Hepatocyte (in vitro differentiated cells): Measurements from ENCODE around the gene PMEPA1. TPM values are rescaled to one million over a fixed set of nuclear protein-coding genes. Genes with fewer than 3 reads are reported as not detected.

Source experiments
- DNase-seq: peaks from one replicate; pipeline ENCODE4 v3.0.0-alpha.2; 2016; ENCODE audit warnings: low spot score
- H2AFZ ChIP-seq: fragments of 200-600 bp; sonication (generic); 2 replicates; pipeline ENCODE4 v1.6.0; 2016; ENCODE audit warnings: antibody characterized with exemption, mild to moderate bottlenecking
- H3K27ac ChIP-seq: fragments of 200-600 bp; sonication (generic); 2 replicates; pipeline ENCODE4 v1.5.1; 2016; ENCODE audit warnings: mild to moderate bottlenecking
- H3K27me3 ChIP-seq: fragments of 200-600 bp; sonication (generic); 2 replicates; pipeline ENCODE4 v1.6.1; 2016
- H3K36me3 ChIP-seq: fragments of 200-600 bp; sonication (generic); replicated peaks from 2 replicates; pipeline ENCODE4 v1.5.1; 2016; ENCODE audit warnings: low read depth; ENCODE audit not compliant: insufficient read depth
- H3K4me1 ChIP-seq: fragments of 200-600 bp; sonication (generic); 2 replicates; pipeline ENCODE4 v1.5.1; 2016; ENCODE audit warnings: mild to moderate bottlenecking, moderate library complexity; ENCODE audit not compliant: insufficient read depth
- H3K4me2 ChIP-seq: fragments of 200-600 bp; sonication (generic); 2 replicates; pipeline ENCODE4 v1.6.0; 2016
- H3K4me3 ChIP-seq: fragments of 200-600 bp; sonication (generic); 2 replicates; pipeline ENCODE4 v1.5.1; 2016; ENCODE audit warnings: mild to moderate bottlenecking
- H3K79me2 ChIP-seq: fragments of 200-600 bp; sonication (generic); 2 replicates; pipeline ENCODE4 v1.6.0; 2017; ENCODE audit warnings: mild to moderate bottlenecking
- H3K9me2 ChIP-seq: fragments of 200-600 bp; sonication (generic); replicated peaks from 2 replicates; pipeline ENCODE4 v1.6.0; 2017; ENCODE audit warnings: mild to moderate bottlenecking; ENCODE audit not compliant: insufficient read depth
- H3K9me3 ChIP-seq: fragments of 200-600 bp; sonication (generic); 2 replicates; pipeline ENCODE4 v1.5.1; 2016; ENCODE audit warnings: low read depth, mild to moderate bottlenecking
- H4K20me1 ChIP-seq: fragments of 200-600 bp; sonication (generic); 2 replicates; pipeline ENCODE4 v1.6.0; 2016; ENCODE audit warnings: mild to moderate bottlenecking; ENCODE audit not compliant: insufficient read depth, poor library complexity, severe bottlenecking
- CTCF ChIP-seq: fragments of 200-600 bp; sonication (generic); IDR thresholded peaks from 2 replicates; pipeline ENCODE4 v1.5.1; 2016; ENCODE audit warnings: antibody characterized with exemption, mild to moderate bottlenecking; ENCODE audit not compliant: poor library complexity
- EZH2 ChIP-seq: fragments of 200-600 bp; sonication (generic); IDR thresholded peaks from 2 replicates; pipeline ENCODE4 v1.6.1; 2016; ENCODE audit warnings: antibody characterized with exemption, mild to moderate bottlenecking, borderline replicate concordance
- EZH2phosphoT487 ChIP-seq: fragments of 200-600 bp; sonication (generic); IDR thresholded peaks from one replicate; pipeline ENCODE4 v1.6.1; 2018; ENCODE audit warnings: antibody characterized with exemption, mild to moderate bottlenecking, low read depth, moderate library complexity; ENCODE audit not compliant: unreplicated experiment, severe bottlenecking
- WGBS: methylation state at CpG from one replicate; pipeline ENCODE4 v1.1.6; 2016; ENCODE audit warnings: low lambda C conversion rate; ENCODE audit errors: missing lambda C conversion rate; 5-methylcytosine and 5-hydroxymethylcytosine counted together
- polyA plus RNA-seq: library from polyadenylated mRNA; unstranded; fragments of >200 nt; fragmentation: Nextera tagmentation; extraction: Ambion mirVana; gene quantifications from 2 replicates; pipeline ENCODE4 v1.2.1, GENCODE V29; 2016
- total RNA-seq: library from RNA; depleted of rRNA; stranded (reverse); fragments of >200 nt; gene quantifications from 2 replicates; pipeline ENCODE4 v1.2.3, GENCODE V29; 2014

The PMEPA1 gene
- total and polyA plus RNA-seq, 2 experiments from 2014 or later, result 6.8 to 40.3 TPM

GRCh38 chr20:57742507-57743181 lies 32.8 kb upstream of the PMEPA1 start:
- 66% methylated on average over 11 of the region's 11 CpGs for WGBS
- Histone ChIP-seq H3K9me2 (no peaks in the 10 kb centered on the region), H3K79me2 (no peaks in the 10 kb centered on the region), H3K27ac (no peak overlapping the region), H3K36me3 (no peaks in the 10 kb centered on the region), H4K20me1 (no peaks in the 10 kb centered on the region), H3K4me3 (no peak overlapping the region), H3K27me3 (no peaks in the 10 kb centered on the region), H3K9me3 (no peaks in the 10 kb centered on the region), H2AFZ (no peak overlapping the region), H3K4me1 (peaks cover 8% of the 10 kb centered on the region), H3K4me2 (no peak overlapping the region)
- TF ChIP-seq CTCF, result no peak
- TF ChIP-seq EZH2, result no peak
- no peak for TF ChIP-seq EZH2phosphoT487
- no peak for DNase-seq

DNA sequence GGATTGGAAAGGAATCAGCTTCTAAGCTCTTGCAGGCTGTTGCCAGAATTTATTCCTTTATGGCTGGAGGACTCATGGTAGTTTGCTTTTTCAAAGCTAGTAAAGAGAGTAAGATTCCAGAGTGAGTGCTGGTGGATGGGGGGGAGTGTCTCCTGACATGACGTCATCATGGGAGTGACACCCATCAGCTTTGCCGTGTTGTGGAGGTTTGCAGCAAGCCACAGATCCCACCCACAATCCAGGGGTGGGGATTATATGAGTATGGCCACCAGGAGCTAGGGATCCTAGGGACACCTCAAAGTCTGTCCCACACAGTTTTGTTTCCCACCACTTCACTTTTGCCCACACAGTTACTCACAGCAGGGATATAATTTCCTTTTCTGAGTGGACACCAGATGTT lies 28.7 kb upstream of the PMEPA1 start:
- H3K27me3 ChIP-seq, result no peaks in the 10 kb centered on the region
- H4K20me1 ChIP-seq, result no peaks in the 10 kb centered on the region
- H3K27ac ChIP-seq, result peak overlapping the region; percentile 77
- TF ChIP-seq CTCF (no peak), EZH2 (no peak), EZH2phosphoT487 (no peak)
- no peak overlapping the region for H3K4me3 ChIP-seq
- H3K4me2 ChIP-seq, result no peak overlapping the region
- H3K4me1 ChIP-seq, result peaks cover 3% of the 10 kb centered on the region
- H3K9me3 ChIP-seq, result no peaks in the 10 kb centered on the region
- no peaks in the 10 kb centered on the region for H3K79me2 ChIP-seq
- no peaks in the 10 kb centered on the region for H3K9me2 ChIP-seq
- peak; percentile 76 for DNase-seq
- H2AFZ ChIP-seq, result no peak overlapping the region
- H3K36me3 ChIP-seq, result no peaks in the 10 kb centered on the region
- 10% methylated on average over 2 of the region's 2 CpGs for WGBS

GRCh38 chr20:57738053-57738452 lies 28.2 kb upstream of the PMEPA1 start:
- H3K27ac ChIP-seq, result peak overlapping the region; percentile 77
- no peak for DNase-seq
- H3K4me3 ChIP-seq, result no peak overlapping the region
- no peaks in the 10 kb centered on the region for H3K9me2 ChIP-seq
- H3K4me1 ChIP-seq, result peaks cover 3% of the 10 kb centered on the region
- H3K27me3 ChIP-seq, result no peaks in the 10 kb centered on the region
- H3K79me2 ChIP-seq, result no peaks in the 10 kb centered on the region
- H2AFZ ChIP-seq, result no peak overlapping the region
- H3K36me3 ChIP-seq, result no peaks in the 10 kb centered on the region
- TF ChIP-seq EZH2, result no peak
- no peaks in the 10 kb centered on the region for H4K20me1 ChIP-seq
- 34% methylated on average over 2 of the region's 2 CpGs for WGBS
- no peaks in the 10 kb centered on the region for H3K9me3 ChIP-seq
- no peak overlapping the region for H3K4me2 ChIP-seq

DNA sequence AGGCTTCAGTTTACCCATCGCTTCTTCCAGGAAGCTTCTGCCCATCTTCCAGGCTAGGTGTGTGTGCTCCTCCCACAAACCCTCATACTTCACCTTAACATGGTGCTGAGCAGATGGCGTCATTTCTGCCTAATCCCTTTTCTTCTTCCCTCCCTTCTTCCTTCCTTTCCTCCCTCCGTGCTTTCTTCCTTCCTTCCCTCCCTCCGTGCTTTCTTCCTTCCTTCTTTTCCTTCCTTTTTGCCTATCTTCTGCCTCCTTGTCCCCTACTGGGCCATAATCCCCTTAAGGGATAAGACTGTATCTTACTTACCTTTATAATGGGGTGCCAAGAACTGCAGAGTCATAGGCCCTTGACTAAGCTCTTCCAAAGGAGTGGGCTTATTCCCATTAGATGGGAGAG lies 27.5 kb upstream of the PMEPA1 start:
- no peak overlapping the region for H3K4me2 ChIP-seq
- no peaks in the 10 kb centered on the region for H3K36me3 ChIP-seq
- no peaks in the 10 kb centered on the region for H3K9me3 ChIP-seq
- no peaks in the 10 kb centered on the region for H3K9me2 ChIP-seq
- no peaks in the 10 kb centered on the region for H3K79me2 ChIP-seq
- H4K20me1 ChIP-seq, result no peaks in the 10 kb centered on the region
- H3K4me1 ChIP-seq, result peaks cover 3% of the 10 kb centered on the region
- no peak overlapping the region for H2AFZ ChIP-seq
- TF ChIP-seq CTCF, result no peak
- TF ChIP-seq EZH2phosphoT487, result no peak
- TF ChIP-seq EZH2, result no peak
- DNase-seq, result no peak
- H3K27me3 ChIP-seq, result no peaks in the 10 kb centered on the region
- 74% methylated on average over 4 of the region's 4 CpGs for WGBS
- H3K4me3 ChIP-seq, result no peak overlapping the region
- H3K27ac ChIP-seq, result peak overlapping the region; percentile 77
